Activated naive CD4-positive, alpha-beta T cell treated with anti-CD3 and anti-CD28 coated beads for 36 hours (primary cell): Measurements from ENCODE around the gene EEF1A1. TPM values are rescaled to one million over a fixed set of nuclear protein-coding genes. Genes with fewer than 3 reads are reported as not detected.
A peak's percentile ranks its signal among the peaks of the same experiment; 100 is the strongest.
"Not testable (repeated sequence)": the region's sequence is repeated elsewhere in the genome, so short reads cannot be mapped to it uniquely, and the experiment has no call there.

Source experiments
- CTCF ChIA-PET: fragments of 350-600 bp; sonication (Branson Sonifier 250); formaldehyde crosslinking; loops from one replicate; lab custom pipeline; 2021; ENCODE audit warnings: antibody characterized with exemption; lab: Charles Lee
- DNase-seq: peaks from one replicate; pipeline ENCODE4 v3.0.0-alpha.2; 2020
- H3K27ac Mint-ChIP-seq: one replicate; pipeline ENCODE4 v1.8.0; 2021; ENCODE audit warnings: mild to moderate bottlenecking, mixed read lengths
- H3K27me3 Mint-ChIP-seq: one replicate; pipeline ENCODE4 v1.8.0; 2021; ENCODE audit warnings: low read depth, mixed read lengths
- H3K36me3 Mint-ChIP-seq: one replicate; pipeline ENCODE4 v1.8.0; 2021; ENCODE audit warnings: low read depth, mixed read lengths
- H3K4me1 Mint-ChIP-seq: one replicate; pipeline ENCODE4 v1.8.0; 2021; ENCODE audit warnings: low read depth, mixed read lengths
- H3K4me3 Mint-ChIP-seq: one replicate; pipeline ENCODE4 v1.8.0; 2021; ENCODE audit warnings: mild to moderate bottlenecking, moderate library complexity, mixed read lengths
- H3K9me3 Mint-ChIP-seq: one replicate; pipeline ENCODE4 v1.8.0; 2021; ENCODE audit warnings: mixed read lengths
- intact Hi-C: fragments of 100-400 bp; cut with micrococcal nuclease; formaldehyde crosslinking; loops from one replicate; pipeline ENCODE4 v1.15.1; 2023
- total RNA-seq, 2 experiments: library from RNA; stranded (reverse); gene quantifications; one replicate each; pipeline ENCODE4 v1.2.3, GENCODE V29; 2021

EEF1A1 gene
- total RNA-seq: over 10,000 TPM; 18,342 to 18,732 TPM

DNA sequence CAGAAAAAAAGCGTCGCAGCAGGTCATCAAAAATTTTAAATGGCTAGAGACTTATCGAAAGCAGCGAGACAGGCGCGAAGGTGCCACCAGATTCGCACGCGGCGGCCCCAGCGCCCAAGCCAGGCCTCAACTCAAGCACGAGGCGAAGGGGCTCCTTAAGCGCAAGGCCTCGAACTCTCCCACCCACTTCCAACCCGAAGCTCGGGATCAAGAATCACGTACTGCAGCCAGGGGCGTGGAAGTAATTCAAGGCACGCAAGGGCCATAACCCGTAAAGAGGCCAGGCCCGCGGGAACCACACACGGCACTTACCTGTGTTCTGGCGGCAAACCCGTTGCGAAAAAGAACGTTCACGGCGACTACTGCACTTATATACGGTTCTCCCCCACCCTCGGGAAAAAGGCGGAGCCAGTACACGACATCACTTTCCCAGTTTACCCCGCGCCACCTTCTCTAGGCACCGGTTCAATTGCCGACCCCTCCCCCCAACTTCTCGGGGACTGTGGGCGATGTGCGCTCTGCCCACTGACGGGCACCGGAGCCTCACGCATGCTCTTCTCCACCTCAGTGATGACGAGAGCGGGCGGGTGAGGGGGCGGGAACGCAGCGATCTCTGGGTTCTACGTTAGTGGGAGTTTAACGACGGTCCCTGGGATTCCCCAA is at the start of gene EEF1A1:
Gene EEF1A1, minus strand, starts transcription at position 345 of the 663 bp plus-strand sequence. CDS start 1,006 bp downstream, outside the sequence.
- peaks cover 4% of the 10 kb centered on the region for H3K27me3 Mint-ChIP-seq
- peak within 1 kb of the TSS; percentile 93 for H3K4me3 Mint-ChIP-seq
- H3K36me3 Mint-ChIP-seq: peaks cover 47% of the 10 kb centered on the region
- DNase-seq: peak; percentile 100
- peaks cover 33% of the 10 kb centered on the region for H3K4me1 Mint-ChIP-seq
- CTCF ChIA-PET: interaction anchor here (0.6 to 3.4 kb wide), 8 partner anchors 12 to 132 kb away, joined by 3 to 16 read pairs (median 4); partner anchors contain the start of genes MTO1 and SLC17A5
- intact Hi-C loops: loop anchor here (1.0 to 5.0 kb wide), 12 partner anchors 39 to 1764 kb away; partner anchors contain the start of genes CGAS, COX7A2, KHDC1 and MTO1
- no peaks in the 10 kb centered on the region for H3K9me3 Mint-ChIP-seq
- H3K27ac Mint-ChIP-seq: peak within 1 kb of the TSS; percentile 99

DNA sequence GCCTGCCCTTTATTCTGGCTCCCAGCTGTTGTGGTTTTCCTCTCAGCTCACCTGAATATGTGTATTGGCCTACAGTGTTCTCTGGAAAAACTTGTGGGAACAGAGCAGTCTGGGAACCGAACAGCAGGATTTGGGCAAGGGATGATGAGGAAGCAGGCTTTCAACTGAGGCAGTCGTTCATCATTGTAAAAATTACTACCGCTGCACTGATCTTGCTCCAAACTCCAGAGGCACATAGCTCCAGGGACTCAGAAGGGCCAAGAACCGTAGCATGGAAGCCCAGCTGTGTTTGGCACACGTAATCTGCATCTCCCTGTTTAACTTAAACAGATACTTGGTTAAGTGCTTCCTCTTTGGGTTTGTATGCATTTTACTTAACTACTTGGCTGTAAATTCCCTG is 48.3 kb upstream of the EEF1A1 start:
- intact Hi-C loops: no loop called here
- no peaks in the 10 kb centered on the region for H3K36me3 Mint-ChIP-seq
- no peaks in the 10 kb centered on the region for H3K9me3 Mint-ChIP-seq
- H3K27me3 Mint-ChIP-seq: no peaks in the 10 kb centered on the region
- DNase-seq: no peak
- no peak overlapping the region for H3K27ac Mint-ChIP-seq
- no peak overlapping the region for H3K4me3 Mint-ChIP-seq
- CTCF ChIA-PET: no interaction called here
- peaks cover 7% of the 10 kb centered on the region for H3K4me1 Mint-ChIP-seq

DNA sequence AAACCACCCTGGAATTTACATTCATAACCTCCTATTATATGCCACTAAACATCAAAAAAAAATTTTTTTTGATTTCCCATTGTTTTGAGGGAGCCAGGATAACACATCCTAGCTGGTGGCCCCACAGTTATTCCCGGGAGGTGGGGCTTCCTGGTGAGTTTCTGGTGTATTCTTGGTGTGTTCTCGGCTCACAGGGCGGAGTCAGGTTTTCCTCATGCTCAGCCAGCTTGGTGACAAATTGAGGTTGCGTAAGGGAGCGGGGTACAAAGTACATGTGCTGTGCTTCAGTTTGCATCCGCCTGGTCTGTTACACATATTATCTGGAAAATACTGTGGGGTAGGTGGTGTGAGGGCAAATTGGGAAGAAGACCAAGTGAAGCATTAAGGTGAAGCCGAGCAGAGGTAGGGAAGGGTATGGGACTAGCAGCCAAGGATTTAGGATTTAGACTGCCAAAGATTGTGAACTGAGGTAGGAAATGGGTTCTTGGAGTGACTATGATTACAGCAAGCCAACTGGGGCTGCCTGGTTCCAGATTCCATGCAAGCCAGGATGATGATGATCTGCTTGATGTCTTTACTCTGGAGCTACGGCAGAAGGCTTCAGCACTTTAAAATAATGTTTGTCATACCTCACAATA is 46.2 kb upstream of the EEF1A1 start:
- intact Hi-C loops: no loop called here
- CTCF ChIA-PET: interaction anchor here (0.6 kb wide), 1 partner anchor 397 kb away, joined by 7 read pairs; no protein-coding TSS in a partner anchor
- Mint-ChIP-seq H3K27ac (no peak overlapping the region), H3K9me3 (no peaks in the 10 kb centered on the region), H3K4me3 (no peak overlapping the region), H3K27me3 (no peaks in the 10 kb centered on the region), H3K36me3 (no peaks in the 10 kb centered on the region), H3K4me1 (peaks cover 7% of the 10 kb centered on the region)
- no peak for DNase-seq

DNA sequence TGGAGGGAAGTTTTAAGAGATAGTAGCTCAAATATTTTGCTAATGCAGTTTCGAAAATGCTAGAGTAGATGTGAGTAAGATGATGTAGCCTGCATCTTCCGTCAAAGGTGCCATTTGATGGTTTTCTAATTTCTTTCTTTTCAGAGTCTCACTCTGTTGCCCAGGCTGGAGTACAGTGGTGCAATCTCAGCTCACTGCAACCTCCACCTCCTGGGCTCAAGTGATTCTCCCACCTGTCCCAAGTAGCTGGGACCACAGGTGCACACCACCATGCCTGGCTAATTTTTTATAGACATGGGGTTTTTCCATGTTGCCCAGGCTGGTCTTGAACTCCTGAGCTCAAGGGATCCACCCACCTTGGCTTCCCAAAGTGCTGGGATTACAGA is 45.6 kb upstream of the EEF1A1 start:
- H3K27ac Mint-ChIP-seq, H3K4me1 Mint-ChIP-seq, H3K36me3 Mint-ChIP-seq, H3K27me3 Mint-ChIP-seq, H3K9me3 Mint-ChIP-seq, CTCF ChIA-PET, H3K4me3 Mint-ChIP-seq, intact Hi-C loops, DNase-seq: not testable (repeated sequence)

DNA sequence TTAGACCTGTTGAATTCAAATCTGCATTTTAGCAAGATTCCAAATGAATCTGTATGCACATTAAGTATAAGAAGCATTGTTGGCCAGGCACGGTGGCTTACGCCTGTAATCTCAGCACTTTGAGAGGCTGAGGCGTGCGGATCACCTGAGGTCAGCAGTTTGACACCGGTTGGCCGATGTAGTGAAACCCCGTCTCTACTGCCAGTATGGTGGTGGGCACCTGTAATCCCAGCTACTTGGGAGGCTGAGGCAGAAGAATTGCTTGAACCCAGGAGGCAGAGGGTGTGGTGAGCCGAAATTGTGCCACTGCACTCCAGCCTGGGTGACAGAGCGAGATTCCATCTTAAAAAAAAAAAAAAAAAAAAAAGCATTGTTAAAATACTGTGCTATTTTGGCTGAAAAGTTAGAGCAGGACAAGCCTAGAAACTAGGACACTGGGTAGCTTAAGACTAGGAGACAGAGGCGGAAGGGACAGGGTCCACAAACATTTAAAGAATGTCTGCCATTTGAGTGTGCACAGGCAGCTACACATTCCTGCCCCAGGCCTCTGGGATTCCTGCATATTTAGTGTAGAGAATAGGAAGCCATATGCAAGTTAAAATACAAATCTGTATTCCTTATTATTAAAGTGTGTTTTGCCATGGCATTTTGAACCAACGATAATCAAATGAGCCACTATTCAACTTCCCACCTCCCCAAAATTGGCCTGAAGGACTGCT is 45.1 kb upstream of the EEF1A1 start:
- CTCF ChIA-PET: no interaction called here
- no peaks in the 10 kb centered on the region for H3K36me3 Mint-ChIP-seq

DNA sequence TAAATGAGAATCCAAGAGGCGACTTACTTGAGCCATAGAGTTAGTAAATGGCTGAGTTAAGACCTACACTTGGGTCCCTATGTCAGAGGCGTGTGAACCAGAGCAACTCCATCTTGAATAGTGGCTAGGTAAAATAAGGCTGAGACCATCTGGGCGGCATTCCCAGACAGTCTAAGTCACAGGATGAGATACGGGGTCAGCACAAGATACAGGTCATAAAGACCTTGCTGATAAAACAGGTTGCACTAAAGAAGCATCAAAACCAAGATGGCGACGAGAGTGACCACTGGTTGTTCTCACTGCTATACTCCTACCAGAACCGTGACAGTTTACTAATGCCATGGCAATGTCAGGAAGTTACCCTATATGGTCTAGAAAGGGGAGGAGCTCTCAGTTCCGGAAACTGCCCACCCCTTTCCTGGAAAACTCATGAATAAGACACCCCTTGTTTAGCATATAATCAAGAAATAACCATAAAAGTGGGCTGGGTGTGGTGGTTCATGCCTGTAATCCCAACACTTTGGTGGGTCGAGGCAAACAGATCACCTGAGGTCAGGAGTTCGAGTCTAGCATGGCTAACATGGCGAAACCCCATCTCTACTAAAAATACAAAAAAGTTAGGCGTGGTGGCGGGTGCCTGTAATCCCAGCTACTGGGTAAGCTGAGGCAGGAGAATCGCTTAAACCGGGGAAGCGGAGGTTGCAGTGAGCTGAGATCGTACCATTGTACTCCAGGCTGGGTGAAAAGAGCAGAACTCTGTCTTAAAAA is 43.9 kb upstream of the EEF1A1 start:
- intact Hi-C loops: no loop called here
- CTCF ChIA-PET: interaction anchor here (0.6 kb wide), 1 partner anchor 58 kb away, joined by 3 read pairs; no protein-coding TSS in a partner anchor
- peaks cover 15% of the 10 kb centered on the region for H3K4me1 Mint-ChIP-seq
- no peaks in the 10 kb centered on the region for H3K9me3 Mint-ChIP-seq
- H3K36me3 Mint-ChIP-seq: no peaks in the 10 kb centered on the region
- H3K4me3 Mint-ChIP-seq: no peak overlapping the region
- no peaks in the 10 kb centered on the region for H3K27me3 Mint-ChIP-seq
- H3K27ac Mint-ChIP-seq: no peak overlapping the region
- DNase-seq: no peak

More for the DNA sequence above, 45.1 kb upstream of the EEF1A1 start:
- Mint-ChIP-seq H3K4me3 (no peak overlapping the region), H3K9me3 (no peaks in the 10 kb centered on the region), H3K4me1 (peaks cover 5% of the 10 kb centered on the region), H3K27ac (no peak overlapping the region), H3K27me3 (no peaks in the 10 kb centered on the region)
- intact Hi-C loops: no loop called here
- DNase-seq: no peak

DNA sequence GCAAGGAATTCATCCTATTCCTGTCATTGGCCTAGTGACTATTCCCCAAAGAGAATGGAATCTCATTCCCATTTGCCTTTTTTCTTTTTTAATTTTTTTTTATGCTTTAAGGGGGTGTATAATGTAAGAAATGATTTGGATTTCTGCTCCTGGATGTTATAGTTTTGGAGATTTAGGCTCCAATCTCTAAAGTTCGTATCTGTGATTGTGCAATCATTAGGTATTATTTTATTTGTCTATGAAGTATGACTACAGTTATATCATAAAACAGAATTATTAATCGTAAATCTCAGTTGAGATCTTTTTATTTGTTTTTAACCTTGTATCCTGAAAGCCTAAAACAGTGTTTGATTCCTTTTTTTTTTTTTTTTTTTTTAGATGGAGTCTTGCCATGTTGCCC is 41.7 kb upstream of the EEF1A1 start:
- no peak overlapping the region for H3K4me3 Mint-ChIP-seq
- no peaks in the 10 kb centered on the region for H3K27me3 Mint-ChIP-seq
- peaks cover 24% of the 10 kb centered on the region for H3K4me1 Mint-ChIP-seq
- intact Hi-C loops: no loop called here
- DNase-seq: no peak
- H3K27ac Mint-ChIP-seq: no peak overlapping the region
- H3K9me3 Mint-ChIP-seq: no peaks in the 10 kb centered on the region
- H3K36me3 Mint-ChIP-seq: no peaks in the 10 kb centered on the region
- CTCF ChIA-PET: no interaction called here

DNA sequence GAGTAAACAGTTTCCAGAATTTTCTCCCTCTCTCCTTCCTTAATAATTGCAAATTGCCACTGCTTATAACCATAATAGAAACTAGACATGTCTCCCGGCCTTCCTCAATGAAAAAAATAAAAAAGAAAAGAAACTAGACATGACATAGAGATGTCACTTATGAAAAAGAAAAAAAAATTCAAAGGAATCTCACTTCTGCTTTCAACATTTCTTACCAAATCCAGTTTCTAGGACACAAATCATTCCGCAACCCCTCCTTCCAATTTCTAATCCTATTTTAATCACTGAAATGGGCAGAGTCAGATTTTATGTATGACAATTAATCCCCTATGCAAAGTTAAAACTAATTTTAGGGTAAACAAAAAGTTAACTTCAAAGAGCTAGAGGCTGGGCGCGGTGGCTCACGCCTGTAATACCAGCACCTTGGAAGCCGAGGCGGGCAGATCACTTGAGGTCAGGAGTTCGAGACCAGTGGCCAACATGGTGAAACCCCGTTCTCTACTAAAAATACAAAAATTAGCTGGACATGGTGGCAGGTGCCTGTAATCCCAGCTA is 40.1 kb upstream of the EEF1A1 start:
- no peaks in the 10 kb centered on the region for H3K27me3 Mint-ChIP-seq
- H3K4me1 Mint-ChIP-seq: peaks cover 27% of the 10 kb centered on the region
- intact Hi-C loops: loop anchor here (1.0 kb wide), 4 partner anchors 19 to 46 kb away; partner anchors contain the start of gene EEF1A1
- DNase-seq: no peak
- H3K4me3 Mint-ChIP-seq: no peak overlapping the region
- H3K27ac Mint-ChIP-seq: peak overlapping the region; percentile 16
- CTCF ChIA-PET: interaction anchor here (1.1 to 1.4 kb wide), 2 partner anchors 19 to 21 kb away, joined by 3 read pairs; no protein-coding TSS in a partner anchor
- no peaks in the 10 kb centered on the region for H3K36me3 Mint-ChIP-seq
- H3K9me3 Mint-ChIP-seq: no peaks in the 10 kb centered on the region

DNA sequence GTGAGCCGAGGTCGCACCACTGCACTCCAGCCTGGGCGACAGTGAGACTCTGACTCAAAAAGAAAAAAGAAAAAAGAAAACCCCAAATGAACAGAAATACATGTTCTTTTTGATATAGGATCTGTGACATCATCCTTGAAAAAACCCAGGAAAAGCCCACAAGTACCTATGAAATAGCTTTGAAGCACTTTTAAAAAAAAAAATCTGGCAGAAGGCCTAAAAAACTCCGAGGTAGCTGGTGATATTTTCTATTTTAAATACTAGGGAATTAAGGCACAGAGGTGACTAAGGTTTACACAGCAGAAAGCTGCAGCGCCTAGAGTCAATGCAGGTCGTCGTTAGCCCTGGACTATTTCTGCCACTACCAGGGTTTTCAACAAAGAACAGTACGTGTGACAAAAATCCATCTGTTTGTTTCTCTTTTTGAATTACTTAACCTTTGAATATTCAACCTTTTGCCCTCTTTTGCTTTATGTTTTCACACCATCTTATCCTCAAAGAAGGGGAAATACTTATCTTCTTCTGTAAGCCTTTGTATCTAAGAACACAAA is 39.4 kb upstream of the EEF1A1 start:
- CTCF ChIA-PET: interaction anchor here (1.1 kb wide), 1 partner anchor 21 kb away, joined by 3 read pairs; no protein-coding TSS in a partner anchor
- Mint-ChIP-seq H3K27me3 (no peaks in the 10 kb centered on the region), H3K36me3 (no peaks in the 10 kb centered on the region), H3K27ac (no peak overlapping the region), H3K9me3 (no peaks in the 10 kb centered on the region), H3K4me3 (no peak overlapping the region), H3K4me1 (peaks cover 27% of the 10 kb centered on the region)
- intact Hi-C loops: loop anchor here (1.0 kb wide), 4 partner anchors 20 to 45 kb away; partner anchors contain the start of gene EEF1A1
- DNase-seq: peak; percentile 21

DNA sequence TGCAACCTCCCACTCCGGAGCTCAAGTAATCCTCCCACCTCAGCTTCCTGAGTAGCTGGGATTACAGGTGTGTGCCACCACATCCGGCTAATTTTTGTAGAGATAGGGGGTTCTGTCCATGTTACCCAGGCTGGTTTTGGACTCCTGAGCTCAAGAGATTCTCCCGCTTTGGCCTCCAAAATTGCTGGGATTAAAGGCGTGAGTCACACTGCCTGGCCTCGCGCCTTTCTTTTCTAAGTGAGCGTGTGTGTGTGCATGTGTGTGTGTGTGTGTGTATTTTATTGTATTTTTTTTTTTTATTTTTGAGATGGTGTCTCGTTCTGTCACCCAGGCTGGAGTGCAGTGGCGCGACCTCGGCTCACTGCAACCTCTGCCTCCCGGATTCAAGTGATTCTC is 38.6 kb upstream of the EEF1A1 start:
- H3K4me1 Mint-ChIP-seq: peaks cover 24% of the 10 kb centered on the region
- H3K36me3 Mint-ChIP-seq, CTCF ChIA-PET, DNase-seq, intact Hi-C loops, H3K27ac Mint-ChIP-seq, H3K9me3 Mint-ChIP-seq, H3K27me3 Mint-ChIP-seq, H3K4me3 Mint-ChIP-seq: not testable (repeated sequence)

DNA sequence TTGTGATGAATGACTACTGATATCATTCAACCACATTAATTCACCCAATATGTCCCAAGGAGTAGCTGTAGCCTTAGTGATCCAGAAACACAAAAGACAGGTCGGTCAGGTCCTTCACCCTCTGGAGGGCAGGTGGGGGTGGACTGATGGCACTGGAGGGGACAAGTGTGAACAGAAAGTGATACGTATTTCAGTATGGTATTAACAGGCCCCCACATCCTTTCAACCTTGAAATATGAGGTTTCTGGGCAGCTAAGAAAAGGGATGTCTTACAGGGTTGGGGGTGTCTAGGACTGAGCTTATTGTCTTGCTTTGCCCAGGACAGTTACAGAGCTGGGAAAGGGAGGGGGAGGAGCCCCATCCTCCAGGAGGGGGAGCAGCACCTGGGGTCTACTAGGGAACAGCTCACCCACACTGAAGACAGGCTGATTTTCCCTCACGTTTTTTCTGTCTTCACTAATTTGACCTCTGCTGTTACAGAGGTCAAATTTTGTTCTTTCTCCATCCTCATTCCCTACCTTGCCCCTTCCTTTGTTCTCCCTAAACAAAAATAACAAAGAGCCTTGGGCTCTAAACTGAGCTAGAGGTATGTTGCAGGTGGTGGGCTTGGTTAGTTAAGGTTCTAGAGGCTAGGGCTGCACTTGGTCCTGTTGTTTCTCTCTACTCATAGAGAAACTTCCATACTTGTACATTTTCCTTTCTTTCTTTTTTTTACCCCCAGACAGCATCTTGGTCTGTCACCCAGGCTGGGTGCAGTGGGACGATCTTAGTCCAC is 38.0 kb upstream of the EEF1A1 start:
- intact Hi-C loops: no loop called here
- H3K27ac Mint-ChIP-seq: no peak overlapping the region
- H3K4me1 Mint-ChIP-seq: peaks cover 24% of the 10 kb centered on the region
- H3K36me3 Mint-ChIP-seq: no peaks in the 10 kb centered on the region
- no peaks in the 10 kb centered on the region for H3K9me3 Mint-ChIP-seq
- CTCF ChIA-PET: interaction anchor here (2.4 kb wide), 1 partner anchor 52 kb away, joined by 8 read pairs; no protein-coding TSS in a partner anchor
- DNase-seq: no peak
- H3K27me3 Mint-ChIP-seq: no peaks in the 10 kb centered on the region
- H3K4me3 Mint-ChIP-seq: no peak overlapping the region
